DOHH2 (cell line): ENCODE measurements around the gene TSHZ3.

Source experiments
- H3F3A ChIP-seq: fragments of 200-600 bp; sonication (generic), shearing (Covaris generic); 2 replicates; pipeline ENCODE4 v1.6.0; 2016; ENCODE audit warnings: antibody characterized with exemption, mild to moderate bottlenecking; ENCODE audit not compliant: control insufficient read depth, insufficient read depth
- H3K27ac ChIP-seq: fragments of 200-600 bp; sonication (generic); 2 replicates; pipeline ENCODE4 v1.5.1; 2014; ENCODE audit warnings: low read depth, mild to moderate bottlenecking, low read length, moderate library complexity
- H3K27me3 ChIP-seq: fragments of 200-600 bp; sonication (generic); 2 replicates; pipeline ENCODE4 v1.6.1; 2014; ENCODE audit warnings: mild to moderate bottlenecking, low read length, mixed read lengths; ENCODE audit not compliant: control insufficient read depth
- H3K36me3 ChIP-seq: fragments of 200-600 bp; sonication (generic); 2 replicates; pipeline ENCODE4 v1.6.1; 2014; ENCODE audit warnings: mild to moderate bottlenecking, low read length, moderate library complexity, mixed read lengths; ENCODE audit not compliant: control insufficient read depth
- H3K4me1 ChIP-seq: fragments of 200-600 bp; sonication (generic); 2 replicates; pipeline ENCODE4 v1.6.1; 2014; ENCODE audit warnings: mild to moderate bottlenecking, low read length, mixed read lengths; ENCODE audit not compliant: control insufficient read depth
- H3K4me2 ChIP-seq: fragments of 200-600 bp; sonication (generic); 2 replicates; pipeline ENCODE4 v1.6.0; 2014; ENCODE audit warnings: mild to moderate bottlenecking, low read length, moderate library complexity
- H3K4me3 ChIP-seq: fragments of 200-600 bp; sonication (generic); 2 replicates; pipeline ENCODE4 v1.5.1; 2014; ENCODE audit warnings: mild to moderate bottlenecking, low read length, mixed read lengths
- H3K79me2 ChIP-seq: fragments of 200-600 bp; sonication (generic); 2 replicates; pipeline ENCODE4 v1.6.1; 2014; ENCODE audit warnings: mild to moderate bottlenecking, low read length, mixed read lengths; ENCODE audit not compliant: control insufficient read depth
- H3K9me2 ChIP-seq: fragments of 200-600 bp; sonication (generic); replicated peaks from 2 replicates; pipeline ENCODE4 v1.6.1; 2014; ENCODE audit warnings: mild to moderate bottlenecking, low read length, mixed read lengths; ENCODE audit not compliant: control insufficient read depth
- H3K9me3 ChIP-seq: fragments of 200-600 bp; sonication (generic); 2 replicates; pipeline ENCODE4 v1.6.1; 2014; ENCODE audit warnings: antibody characterized with exemption, low read length, mixed read lengths; ENCODE audit not compliant: control insufficient read depth, insufficient read depth
- H4K20me1 ChIP-seq: fragments of 200-600 bp; sonication (generic); 2 replicates; pipeline ENCODE4 v1.6.0; 2014; ENCODE audit warnings: low read depth, mild to moderate bottlenecking, antibody characterized with exemption, low read length, moderate library complexity; ENCODE audit not compliant: control insufficient read depth, insufficient read depth
- EZH2phosphoT487 ChIP-seq: fragments of 200-600 bp; sonication (generic); IDR thresholded peaks from 2 replicates; pipeline ENCODE4 v1.6.1; 2017; ENCODE audit warnings: borderline replicate concordance, mild to moderate bottlenecking, antibody characterized with exemption, low read length, moderate library complexity, mixed read lengths
- TF ChIP-seq, protein P1 (sequence below): fragments of 200-600 bp; sonication (generic); IDR thresholded peaks from one replicate; pipeline ENCODE4 v1.5.1; 2014; ENCODE audit warnings: antibody characterized with exemption, mild to moderate bottlenecking, low read depth, low read length; ENCODE audit not compliant: poor library complexity, severe bottlenecking

TSHZ3 gene

GRCh38 chr19:31351056-31351854 is 2.0 kb upstream of the TSHZ3 start:
- H4K20me1 ChIP-seq: no peaks in the 10 kb centered on the region
- no peak overlapping the region for H3K4me2 ChIP-seq
- H3K9me3 ChIP-seq: peaks cover 7% of the 10 kb centered on the region
- no peaks in the 10 kb centered on the region for H3F3A ChIP-seq
- no peaks in the 10 kb centered on the region for H3K27me3 ChIP-seq
- H3K79me2 ChIP-seq: no peaks in the 10 kb centered on the region
- H3K9me2 ChIP-seq: no peaks in the 10 kb centered on the region
- no peak overlapping the region for H3K4me3 ChIP-seq
- no peaks in the 10 kb centered on the region for H3K36me3 ChIP-seq
- H3K27ac ChIP-seq: no peak overlapping the region
- TF ChIP-seq, protein P1, sequence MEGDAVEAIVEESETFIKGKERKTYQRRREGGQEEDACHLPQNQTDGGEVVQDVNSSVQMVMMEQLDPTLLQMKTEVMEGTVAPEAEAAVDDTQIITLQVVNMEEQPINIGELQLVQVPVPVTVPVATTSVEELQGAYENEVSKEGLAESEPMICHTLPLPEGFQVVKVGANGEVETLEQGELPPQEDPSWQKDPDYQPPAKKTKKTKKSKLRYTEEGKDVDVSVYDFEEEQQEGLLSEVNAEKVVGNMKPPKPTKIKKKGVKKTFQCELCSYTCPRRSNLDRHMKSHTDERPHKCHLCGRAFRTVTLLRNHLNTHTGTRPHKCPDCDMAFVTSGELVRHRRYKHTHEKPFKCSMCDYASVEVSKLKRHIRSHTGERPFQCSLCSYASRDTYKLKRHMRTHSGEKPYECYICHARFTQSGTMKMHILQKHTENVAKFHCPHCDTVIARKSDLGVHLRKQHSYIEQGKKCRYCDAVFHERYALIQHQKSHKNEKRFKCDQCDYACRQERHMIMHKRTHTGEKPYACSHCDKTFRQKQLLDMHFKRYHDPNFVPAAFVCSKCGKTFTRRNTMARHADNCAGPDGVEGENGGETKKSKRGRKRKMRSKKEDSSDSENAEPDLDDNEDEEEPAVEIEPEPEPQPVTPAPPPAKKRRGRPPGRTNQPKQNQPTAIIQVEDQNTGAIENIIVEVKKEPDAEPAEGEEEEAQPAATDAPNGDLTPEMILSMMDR: no peak
- no peak for TF ChIP-seq EZH2phosphoT487
- H3K4me1 ChIP-seq: no peaks in the 10 kb centered on the region

GRCh38 chr19:31350693-31351055 is 1.4 kb upstream of the TSHZ3 start:
- Histone ChIP-seq H3K27me3 (no peaks in the 10 kb centered on the region), H3K9me3 (peaks cover 7% of the 10 kb centered on the region), H3K4me3 (no peak overlapping the region), H3K27ac (no peak overlapping the region), H3K4me1 (no peaks in the 10 kb centered on the region), H3K4me2 (no peak overlapping the region), H3K9me2 (no peaks in the 10 kb centered on the region), H3K79me2 (no peaks in the 10 kb centered on the region), H3K36me3 (no peaks in the 10 kb centered on the region), H3F3A (no peaks in the 10 kb centered on the region), H4K20me1 (no peaks in the 10 kb centered on the region)
- no peak for TF ChIP-seq EZH2phosphoT487
- TF ChIP-seq, protein P1: no peak

- Histone ChIP-seq H4K20me1 (no peaks in the 10 kb centered on the region), H3K4me2 (no peak overlapping the region), H3K27me3 (no peaks in the 10 kb centered on the region), H3K4me3 (no peak overlapping the region), H3F3A (no peaks in the 10 kb centered on the region), H3K4me1 (no peaks in the 10 kb centered on the region), H3K9me2 (no peaks in the 10 kb centered on the region), H3K36me3 (no peaks in the 10 kb centered on the region), H3K27ac (no peak overlapping the region), H3K79me2 (no peaks in the 10 kb centered on the region), H3K9me3 (peaks cover 7% of the 10 kb centered on the region)
- TF ChIP-seq, protein P1: no peak
- TF ChIP-seq EZH2phosphoT487: no peak
Measured at GRCh38 chr19:31350033-31350692, 927 bp upstream of the TSHZ3 start.
